Measurements from ENCODE around the gene SFXN1. TPM values are rescaled to one million over a fixed set of nuclear protein-coding genes. Genes with fewer than 3 reads are reported as not detected.

Gene SFXN1
- total and polyA plus RNA-seq, 2 donors (not counting 3 experiments of a cell fraction or from before 2014, with no cell fraction given), result 61.7 to 69.3 TPM

- no peak for TF ChIP-seq POLR2AphosphoS5 (IDR thresholded peaks at IDR 0.05; ENCODE audit: insufficient read depth, low read depth, low read length)
- no peak for TF ChIP-seq FOS (IDR thresholded peaks at IDR 0.05; ENCODE audit: borderline replicate concordance, insufficient read depth, low read length)
- no peak for TF ChIP-seq EZH2 (IDR thresholded peaks at IDR 0.05; ENCODE audit: borderline replicate concordance, low read depth, low read length, severe bottlenecking)
- no peak for TF ChIP-seq MYC (IDR thresholded peaks at IDR 0.05; ENCODE audit: low read depth, low read length)
- no peak for TF ChIP-seq CTCF (IDR thresholded peaks at IDR 0.05; ENCODE audit: extremely low read depth in 1 of 2, insufficient read depth in 1 of 2, low read depth in 1 of 2, low read length in 2 of 2)
- TF ChIP-seq JUN (IDR thresholded peaks at IDR 0.05; ENCODE audit: borderline replicate concordance, insufficient read depth, insufficient read length, low read depth), result no peak
- dilution Hi-C loops (cut with MboI; ENCODE audit: extremely low pct_ligation_motif_present, low sequenced_read_pairs), result no loop called here
- H3K4me3 ChIP-seq (replicated peaks in 1 of 3; ENCODE audit: insufficient read depth in 1 of 3, low read depth in 1 of 3, low read length in 3 of 3), result no peak overlapping the region
- DNase-seq (ENCODE audit: low read depth, low spot score) (no peak), FAIRE-seq (no peak)
- no peaks in the 10 kb centered on the region for H3K4me1 ChIP-seq (ENCODE audit: control insufficient read depth, extremely low read depth, insufficient read depth, low read length)
- H3K4me2 ChIP-seq (ENCODE audit: insufficient read depth, low read length), result no peak overlapping the region
- H2AFZ ChIP-seq (ENCODE audit: low read depth, low read length), result no peak overlapping the region
- H3K79me2 ChIP-seq (ENCODE audit: control insufficient read depth, insufficient read depth, low read length), result no peaks in the 10 kb centered on the region
- no peaks in the 10 kb centered on the region for H3K27me3 ChIP-seq (ENCODE audit: control insufficient read depth in 2 of 2, insufficient read depth in 2 of 2, low read length in 2 of 2)
- CTCF ChIA-PET, result no interaction called here
- no peaks in the 10 kb centered on the region for H3K9me3 ChIP-seq (replicated peaks; ENCODE audit: control insufficient read depth, insufficient read depth, low read length)
- intact Hi-C loops (cut with micrococcal nuclease), result no loop called here
- no peaks in the 10 kb centered on the region for H3K9me1 ChIP-seq (replicated peaks; ENCODE audit: control insufficient read depth, extremely low read depth, insufficient read depth, low read length)
- H3K27ac ChIP-seq (ENCODE audit: insufficient read depth, low read depth, low read length), result no peak overlapping the region
- no peak overlapping the region for H3K9ac ChIP-seq (replicated peaks; ENCODE audit: extremely low read depth, insufficient read depth, low read length)
- no peaks in the 10 kb centered on the region for H3K36me3 ChIP-seq (ENCODE audit: control insufficient read depth in 2 of 2, extremely low read depth in 1 of 2, insufficient read depth in 2 of 2, low read length in 2 of 2)
- BruUV-seq (replicated peaks), result no TSS peak
- POLR2A ChIA-PET, result no interaction called here
- no peaks in the 10 kb centered on the region for H4K20me1 ChIP-seq (replicated peaks; ENCODE audit: control insufficient read depth, extremely low read depth, insufficient read depth, low read length)
Measured at GRCh38 chr5:175541264-175541663, 62.9 kb downstream of the SFXN1 start.
